HPDE6-E6E7 (cell line): ENCODE data around the gene NINJ2.

Experiments
- DNase-seq: peaks from one replicate; pipeline ENCODE4 v3.0.0; 2011; ENCODE audit warnings: missing footprints; ENCODE audit errors: extremely low spot score

The NINJ2 gene

DNA sequence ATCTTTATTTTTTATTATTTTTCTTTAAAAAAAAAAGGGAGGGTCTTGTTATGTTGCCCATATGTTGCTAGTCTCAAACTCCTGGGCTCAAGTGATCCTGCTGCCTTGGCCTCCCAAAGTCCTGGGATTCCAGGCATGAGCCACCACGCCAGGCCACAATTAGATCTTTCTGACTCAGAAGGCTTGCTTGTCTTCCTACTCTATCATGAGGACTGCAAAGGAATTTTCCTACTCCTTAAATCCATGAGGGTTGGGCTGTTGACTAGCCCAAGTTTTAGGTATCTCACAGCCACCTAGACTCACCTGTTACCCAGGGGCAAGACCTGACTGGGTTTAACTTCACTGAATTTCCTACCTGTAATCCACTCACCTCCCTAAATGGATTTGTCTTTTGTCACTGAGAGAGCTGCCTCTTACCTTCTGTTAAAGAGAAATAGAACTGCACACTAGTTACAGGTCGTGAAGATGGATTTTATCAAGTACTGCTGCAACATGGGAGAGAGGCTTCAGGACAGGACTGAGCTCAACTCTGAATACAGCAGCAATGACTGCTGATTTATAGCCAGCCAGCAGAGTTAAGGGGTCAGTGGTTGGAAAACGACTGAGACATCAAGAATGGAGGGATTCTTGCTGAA lies 131.2 kb downstream of the NINJ2 start:
- DNase-seq, result no peak

DNA sequence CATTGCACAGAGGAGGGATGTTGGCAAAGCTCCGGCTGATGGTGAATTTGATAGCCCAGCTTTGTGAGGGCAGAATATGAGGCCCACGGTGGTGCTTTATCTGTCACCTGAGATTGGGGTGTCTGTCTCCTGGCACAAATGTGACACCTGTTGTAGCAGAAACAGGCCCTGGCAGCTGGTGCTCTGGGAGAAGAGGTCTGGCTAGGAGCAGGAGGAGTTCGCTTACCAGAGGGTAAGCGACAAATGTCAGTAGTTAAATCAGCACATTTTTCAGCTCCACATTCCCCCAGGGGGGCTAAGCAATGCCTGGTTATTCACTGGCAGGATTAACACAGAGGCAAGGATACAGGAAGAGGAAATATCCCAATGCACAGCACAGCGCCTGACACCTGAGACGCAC lies 132.4 kb downstream of the NINJ2 start:
- no peak for DNase-seq

DNA sequence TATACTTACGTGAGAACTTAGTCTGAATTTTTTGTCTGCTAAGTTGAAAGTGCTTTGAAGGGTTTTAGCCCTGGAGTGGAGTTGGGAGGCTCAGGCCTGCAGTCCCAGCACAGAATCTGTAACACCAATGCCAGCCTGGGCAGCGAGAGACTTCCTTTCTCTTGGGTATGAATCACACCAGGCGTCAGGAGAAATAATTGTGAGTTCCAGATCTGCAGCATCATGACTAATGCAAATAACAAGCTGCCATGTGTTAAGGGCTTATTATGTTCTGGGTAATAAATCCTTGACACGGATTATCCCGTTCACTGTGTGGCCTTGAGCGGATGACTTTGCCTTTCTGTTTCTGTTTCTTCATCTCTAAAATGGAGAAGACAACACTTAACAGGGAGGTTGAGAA lies 132.9 kb downstream of the NINJ2 start:
- DNase-seq, result peak; percentile 81

DNA sequence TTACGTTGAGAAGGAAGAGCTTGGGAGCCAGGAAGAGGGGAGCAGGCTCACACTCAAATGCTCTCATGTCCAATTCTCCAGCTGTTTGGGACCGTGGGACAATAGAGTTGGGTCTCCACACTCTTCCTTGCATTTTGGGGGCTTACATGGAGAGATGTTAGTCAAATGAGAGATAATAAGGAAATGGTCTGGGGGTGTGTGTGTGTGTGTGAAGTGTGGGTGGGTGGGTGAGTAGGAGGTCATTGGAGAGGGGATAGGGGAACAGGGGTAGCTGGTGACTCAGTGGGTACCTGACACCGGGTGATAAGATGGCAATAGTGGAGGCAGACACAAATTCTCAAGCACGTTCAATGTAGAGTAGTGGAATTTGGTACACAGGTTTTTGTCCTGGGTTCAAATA lies 135.5 kb downstream of the NINJ2 start:
- no peak for DNase-seq

DNA sequence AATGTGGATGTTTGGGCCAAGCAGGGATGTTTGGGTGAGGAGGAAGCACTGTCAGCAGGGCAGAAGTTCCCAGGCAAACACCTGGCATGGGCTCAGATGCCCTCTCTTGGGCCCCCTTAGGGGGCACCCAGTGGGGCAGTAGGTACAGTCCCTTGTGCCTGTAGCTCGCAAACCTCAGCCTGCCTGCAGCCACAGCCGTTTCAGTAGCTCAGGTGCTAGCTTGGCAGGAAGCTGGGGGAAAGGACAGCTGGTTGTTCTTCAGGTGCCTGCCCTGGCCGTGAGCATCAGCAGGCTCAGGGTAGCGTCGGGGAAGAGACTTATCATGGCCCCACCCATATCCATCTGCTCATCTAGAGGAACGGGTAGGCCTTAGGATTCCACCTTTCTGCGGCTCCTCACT lies 136.0 kb downstream of the NINJ2 start:
- DNase-seq, result no peak

DNA sequence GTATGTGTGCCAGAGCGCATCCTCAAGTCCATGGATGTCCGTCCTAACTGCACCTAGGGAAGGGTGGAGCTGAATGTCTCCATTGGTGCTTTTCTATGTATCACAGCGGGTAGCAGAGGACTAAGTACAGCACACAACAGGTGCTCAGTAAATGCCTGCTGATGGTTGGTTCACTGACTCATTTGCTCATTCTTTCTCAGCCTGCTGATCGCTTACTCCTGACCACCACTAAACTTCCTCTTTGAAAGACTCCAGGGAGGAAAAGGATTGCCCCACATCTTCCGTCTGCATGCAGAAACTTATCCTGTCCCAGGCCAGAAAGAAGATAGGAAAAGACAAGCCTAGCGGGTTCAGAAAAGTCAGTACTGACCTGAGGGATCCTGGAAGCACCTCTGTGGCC lies 137.2 kb downstream of the NINJ2 start:
- DNase-seq, result no peak

DNA sequence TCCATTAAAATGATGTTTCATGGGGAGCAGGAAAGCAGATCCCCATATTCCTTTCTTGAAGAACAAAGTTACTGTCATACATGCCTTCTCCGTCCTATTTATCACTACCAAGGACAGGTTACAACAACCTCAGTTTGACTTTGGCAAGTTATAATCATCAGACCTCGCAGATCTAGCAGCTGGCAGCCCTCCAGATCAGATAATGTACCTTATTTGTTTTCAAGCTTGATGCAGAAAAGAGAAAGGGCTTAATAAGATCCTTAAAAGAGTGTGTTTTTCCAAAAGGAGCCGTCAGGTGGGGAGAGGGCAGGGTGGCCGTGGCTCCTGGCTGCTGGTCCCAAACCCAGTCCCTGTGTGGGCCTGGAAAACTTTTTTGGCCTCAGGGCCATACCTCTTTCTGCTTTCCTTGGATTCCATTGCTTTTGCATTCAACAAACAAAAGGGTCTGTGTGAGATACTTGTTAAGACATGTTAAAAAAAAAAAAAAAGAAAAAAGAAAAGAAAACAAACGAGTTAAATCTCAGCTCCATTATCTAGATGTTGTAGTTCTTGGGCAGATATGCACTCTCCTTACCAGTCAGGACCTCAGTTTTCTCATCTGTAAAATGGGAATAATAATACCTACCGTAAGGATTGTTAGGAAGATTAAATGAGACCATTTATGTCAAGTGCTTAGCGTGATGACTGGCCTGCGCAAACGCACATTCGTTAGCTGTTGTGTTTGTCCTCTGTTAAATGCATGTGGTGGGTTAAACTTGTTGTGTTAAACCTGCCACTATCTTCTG lies 138.9 kb downstream of the NINJ2 start:
- DNase-seq, result no peak

DNA sequence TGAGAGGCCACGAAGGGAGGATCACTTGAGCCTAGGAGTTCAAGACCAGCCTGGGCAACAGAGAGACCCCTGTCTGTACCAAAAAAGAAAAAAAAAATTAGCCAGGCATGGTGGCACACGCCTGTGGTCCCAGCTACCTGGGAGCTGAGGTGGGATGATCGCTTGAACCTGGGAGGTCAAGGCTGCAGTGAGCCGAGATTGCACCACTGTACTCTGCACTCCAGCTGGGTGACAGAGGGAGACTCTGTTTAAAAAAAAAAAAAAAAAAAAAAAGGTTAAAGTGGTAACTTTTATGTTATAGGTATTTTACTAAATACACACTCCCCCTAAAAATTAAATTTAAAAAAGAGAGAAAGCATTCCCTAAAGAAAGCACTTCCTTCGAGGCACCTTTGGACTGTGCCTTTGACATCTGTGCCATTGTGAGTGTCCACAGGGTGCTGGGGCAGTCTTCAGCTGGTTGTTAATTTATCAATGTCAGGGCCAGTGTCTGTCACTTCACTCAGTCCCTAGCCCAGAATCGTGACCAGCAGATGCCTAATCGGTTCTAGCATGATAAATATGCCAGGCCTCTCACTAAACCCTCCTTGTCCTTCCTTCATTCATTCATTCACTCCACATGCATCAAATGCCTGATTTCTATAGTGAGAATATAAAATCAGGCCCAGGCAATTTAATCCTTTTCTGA lies 140.4 kb downstream of the NINJ2 start:
- DNase-seq, result no peak

DNA sequence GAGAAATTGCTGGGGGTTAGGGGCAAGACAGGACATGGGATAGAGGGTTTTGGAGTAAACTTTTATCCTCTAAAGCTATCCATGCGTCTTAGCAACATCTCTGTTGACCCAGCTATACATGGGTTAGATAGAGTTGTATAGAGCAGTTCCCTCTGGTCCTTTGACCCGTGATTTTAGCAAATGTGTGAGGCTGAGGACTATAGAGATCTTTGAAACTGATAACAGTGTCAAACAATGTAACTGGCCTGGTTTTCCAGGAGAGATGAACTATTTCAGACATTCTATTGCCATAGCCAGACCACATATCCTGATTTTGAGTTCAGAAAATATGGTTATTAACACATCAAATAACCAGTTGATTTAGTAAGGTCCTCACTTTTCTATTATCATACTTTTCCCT lies 143.1 kb downstream of the NINJ2 start:
- DNase-seq, result no peak

DNA sequence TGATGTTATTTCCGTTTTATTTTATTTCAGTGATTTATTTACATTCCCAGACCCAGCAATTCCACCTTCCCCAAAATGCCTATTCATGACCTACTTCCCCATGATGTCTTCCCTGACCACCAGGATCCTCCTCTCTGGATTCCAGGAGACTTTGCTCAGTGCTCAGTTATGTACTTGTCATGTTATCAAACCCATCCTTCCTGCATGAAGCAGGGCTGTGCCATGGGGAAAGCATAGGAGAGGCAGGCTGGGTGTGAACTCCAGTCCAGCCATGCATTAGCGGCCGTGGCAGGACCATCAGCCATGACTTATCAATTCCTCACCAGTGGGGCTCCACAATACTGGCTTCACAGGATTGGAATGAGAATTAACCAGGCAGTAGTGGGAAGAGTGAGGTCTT lies 145.7 kb downstream of the NINJ2 start:
- DNase-seq, result no peak
